NCI-H2227 treated with DMSO at 0.1 percent for 48 hours (cell line): ENCODE measurements around the gene JAK2.
A peak's percentile ranks its signal among the peaks of the same experiment; 100 is the strongest.
"Not testable (repeated sequence)": the region's sequence is repeated elsewhere in the genome, so short reads cannot be mapped to it uniquely, and the experiment has no call there.

Experiments used
- DNase-seq: peaks from one replicate; lab custom pipeline; 2025; lab: John Stamatoyannopoulos, UW

JAK2 gene

GRCh38 chr9:4980086-4980727 lies 4.9 kb upstream of the JAK2 start:
- DNase-seq = no peak

- DNase-seq = no peak
These were observed 2.2 kb upstream of the JAK2 start for GRCh38 chr9:4982721-4983482.

GRCh38 chr9:4983601-4984165 lies 1.4 kb upstream of the JAK2 start:
- DNase-seq = no peak

GRCh38 chr9:4984171-4984620 lies 876 bp upstream of the JAK2 start:
- peak; percentile 56 for DNase-seq

- peak; percentile 65 for DNase-seq
These were observed 554 bp downstream of the JAK2 start for GRCh38 chr9:4985386-4986266.

GRCh38 chr9:4986296-4986695 lies 1.2 kb downstream of the JAK2 start:
- DNase-seq = no peak

GRCh38 chr9:4986783-4987182 lies 1.7 kb downstream of the JAK2 start:
- DNase-seq = no peak

- peak; percentile 67 for DNase-seq
These were observed 2.9 kb downstream of the JAK2 start for GRCh38 chr9:4987961-4988421.

GRCh38 chr9:4992872-4993271 lies 7.8 kb downstream of the JAK2 start:
- DNase-seq = no peak

- no peak for DNase-seq
These were observed 9.3 kb downstream of the JAK2 start for GRCh38 chr9:4994166-4994890.

- DNase-seq = no peak
These were observed 12.1 kb downstream of the JAK2 start for GRCh38 chr9:4997196-4997595.

- DNase-seq = no peak
These were observed 12.6 kb downstream of the JAK2 start for GRCh38 chr9:4997631-4998030.

- DNase-seq = no peak
These were observed 17.7 kb downstream of the JAK2 start for GRCh38 chr9:5002811-5003210.

- no peak for DNase-seq
These were observed 19.4 kb downstream of the JAK2 start for GRCh38 chr9:5004481-5004880.

GRCh38 chr9:5008202-5008601 lies 23.1 kb downstream of the JAK2 start:
- no peak for DNase-seq

GRCh38 chr9:5013374-5013773 lies 28.3 kb downstream of the JAK2 start:
- no peak for DNase-seq

GRCh38 chr9:5015934-5016333 lies 30.9 kb downstream of the JAK2 start:
- no peak for DNase-seq

- DNase-seq = no peak
These were observed 40.3 kb downstream of the JAK2 start for GRCh38 chr9:5025416-5025815.

GRCh38 chr9:5031941-5032340 lies 46.9 kb downstream of the JAK2 start:
- DNase-seq = not testable (repeated sequence)

- DNase-seq = no peak
These were observed 55.8 kb downstream of the JAK2 start for GRCh38 chr9:5040730-5041389.
